ENCODE data around the gene TRIP4.

- TF ChIP-seq, protein P1, sequence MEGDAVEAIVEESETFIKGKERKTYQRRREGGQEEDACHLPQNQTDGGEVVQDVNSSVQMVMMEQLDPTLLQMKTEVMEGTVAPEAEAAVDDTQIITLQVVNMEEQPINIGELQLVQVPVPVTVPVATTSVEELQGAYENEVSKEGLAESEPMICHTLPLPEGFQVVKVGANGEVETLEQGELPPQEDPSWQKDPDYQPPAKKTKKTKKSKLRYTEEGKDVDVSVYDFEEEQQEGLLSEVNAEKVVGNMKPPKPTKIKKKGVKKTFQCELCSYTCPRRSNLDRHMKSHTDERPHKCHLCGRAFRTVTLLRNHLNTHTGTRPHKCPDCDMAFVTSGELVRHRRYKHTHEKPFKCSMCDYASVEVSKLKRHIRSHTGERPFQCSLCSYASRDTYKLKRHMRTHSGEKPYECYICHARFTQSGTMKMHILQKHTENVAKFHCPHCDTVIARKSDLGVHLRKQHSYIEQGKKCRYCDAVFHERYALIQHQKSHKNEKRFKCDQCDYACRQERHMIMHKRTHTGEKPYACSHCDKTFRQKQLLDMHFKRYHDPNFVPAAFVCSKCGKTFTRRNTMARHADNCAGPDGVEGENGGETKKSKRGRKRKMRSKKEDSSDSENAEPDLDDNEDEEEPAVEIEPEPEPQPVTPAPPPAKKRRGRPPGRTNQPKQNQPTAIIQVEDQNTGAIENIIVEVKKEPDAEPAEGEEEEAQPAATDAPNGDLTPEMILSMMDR (IDR thresholded peaks at IDR 0.05) = no peak
- TF ChIP-seq POLR2A (IDR thresholded peaks at IDR 0.05) = no peak
Observed at GRCh38 chr15:64386291-64386690, 1.3 kb upstream of the TRIP4 start.

All from body of pancreas (tissue), 4 donors.